Measurements from ENCODE around the gene SUGCT.

SUGCT gene

DNA sequence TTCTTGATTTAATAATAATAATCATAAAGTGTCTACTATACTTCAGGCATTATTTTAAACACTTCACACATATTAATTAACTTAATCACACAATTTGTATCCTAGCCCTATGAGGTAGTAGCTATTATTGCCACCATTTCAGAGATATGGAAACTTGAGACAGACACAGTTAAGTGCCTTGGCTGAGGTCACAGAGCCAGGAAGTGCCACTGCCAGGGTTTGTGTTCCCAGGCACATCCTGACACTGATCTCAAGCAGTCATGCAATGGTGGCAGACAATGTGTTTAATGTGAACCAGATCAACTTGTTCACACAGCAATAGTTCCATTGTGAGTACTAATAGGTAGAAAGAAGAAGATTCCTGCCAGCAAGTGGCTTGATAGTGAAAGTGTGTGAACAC is 666.0 kb downstream of the SUGCT start:
- DNase-seq, result no peak

DNA sequence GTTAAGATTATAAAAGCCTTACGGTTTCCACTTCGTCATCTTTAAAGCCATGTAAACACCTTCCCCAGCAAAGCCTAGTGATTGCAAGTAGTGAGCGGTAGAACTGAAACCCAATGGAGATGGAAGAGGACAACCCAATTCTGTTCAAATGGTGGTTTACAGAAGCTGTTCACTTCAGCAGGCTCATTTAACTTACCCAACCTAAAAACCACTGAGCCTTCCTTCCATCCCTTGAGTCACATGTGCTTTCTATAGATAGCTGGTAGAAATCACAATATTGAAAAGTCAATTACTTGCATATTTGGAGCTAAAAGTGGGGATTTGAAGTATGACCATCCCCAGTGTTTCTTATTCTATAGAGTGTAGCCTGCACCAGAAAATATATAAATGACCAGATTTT is 667.7 kb downstream of the SUGCT start:
- no peak for DNase-seq

DNA sequence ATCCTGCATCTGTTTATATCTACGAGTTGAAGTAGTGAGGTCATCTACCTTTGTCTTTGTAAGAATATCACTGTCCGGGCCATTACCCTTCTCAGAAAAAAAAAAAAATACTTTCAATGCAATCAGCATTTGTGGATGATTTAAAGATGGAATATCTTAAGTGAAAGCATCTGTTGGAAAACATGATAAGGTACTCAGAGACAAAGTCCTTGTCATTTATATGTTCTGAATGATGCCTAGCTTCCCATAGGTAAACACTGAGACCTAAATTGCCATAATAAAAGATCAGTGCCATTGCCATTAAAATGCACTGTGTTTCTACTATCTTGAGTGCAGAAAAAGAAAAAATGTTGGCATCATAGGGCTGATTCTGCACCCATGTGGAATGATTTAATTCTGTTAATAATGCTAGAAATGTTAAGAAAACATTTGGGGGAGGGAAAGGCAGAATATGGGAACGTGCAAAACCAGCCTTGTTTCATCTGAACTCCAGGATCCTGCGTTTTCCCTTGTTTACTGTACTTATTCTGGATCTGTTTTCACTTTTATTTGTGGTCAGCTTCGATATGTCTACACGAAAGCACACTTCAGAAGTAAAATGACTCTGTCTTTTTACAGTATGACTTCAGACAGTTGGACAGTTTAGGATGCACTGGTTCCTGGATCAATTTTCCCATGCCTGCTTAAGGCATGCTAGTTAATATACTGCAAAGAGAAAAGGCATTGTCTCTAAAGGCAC is 669.8 kb downstream of the SUGCT start:
- no peak for DNase-seq

DNA sequence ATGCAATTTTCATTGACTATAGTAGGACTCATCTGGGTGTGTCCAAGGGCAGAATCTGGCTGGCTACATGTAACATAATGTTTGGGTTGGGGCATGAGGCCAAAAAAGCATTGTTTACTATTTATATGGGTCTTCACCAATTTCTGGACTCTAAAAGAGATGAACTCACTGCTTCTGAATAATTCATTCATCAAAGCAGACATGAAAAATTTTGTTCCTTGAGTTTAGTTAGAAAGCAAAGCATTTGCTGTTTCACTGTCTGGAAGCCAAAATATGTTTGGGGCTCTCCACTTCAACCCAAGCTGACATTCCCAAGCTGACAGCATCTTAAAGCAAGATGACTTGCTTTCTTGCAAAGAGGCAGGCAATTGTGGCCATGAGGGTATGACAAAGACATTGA is 670.6 kb downstream of the SUGCT start:
- no peak for DNase-seq

DNA sequence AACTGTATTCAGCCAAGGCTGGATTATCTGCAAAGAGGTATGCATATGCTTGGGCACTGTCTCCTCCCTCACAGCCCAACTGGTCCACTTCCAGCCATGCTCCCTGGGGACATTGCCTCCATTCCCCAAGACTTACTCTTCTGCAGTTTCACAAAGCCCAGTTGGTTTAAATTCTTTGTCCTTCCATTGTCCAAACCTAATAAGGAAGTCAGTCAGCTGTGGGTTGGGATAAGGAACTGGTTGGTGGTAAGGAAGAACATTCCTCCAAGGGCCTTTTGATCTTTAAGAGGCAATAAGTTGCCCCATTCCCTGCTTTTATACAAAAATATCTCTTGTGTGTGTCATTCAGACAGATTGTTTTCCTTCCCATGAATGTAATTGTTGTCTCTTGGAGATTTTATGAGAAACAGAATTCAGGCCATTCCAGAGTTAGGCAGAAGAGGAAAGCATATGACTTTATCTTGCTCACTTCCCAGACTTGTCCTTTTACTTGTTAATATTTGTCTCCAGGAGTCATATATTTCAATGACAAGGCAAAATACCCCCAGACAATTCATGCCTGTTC is 673.7 kb downstream of the SUGCT start:
- DNase-seq, result no peak

DNA sequence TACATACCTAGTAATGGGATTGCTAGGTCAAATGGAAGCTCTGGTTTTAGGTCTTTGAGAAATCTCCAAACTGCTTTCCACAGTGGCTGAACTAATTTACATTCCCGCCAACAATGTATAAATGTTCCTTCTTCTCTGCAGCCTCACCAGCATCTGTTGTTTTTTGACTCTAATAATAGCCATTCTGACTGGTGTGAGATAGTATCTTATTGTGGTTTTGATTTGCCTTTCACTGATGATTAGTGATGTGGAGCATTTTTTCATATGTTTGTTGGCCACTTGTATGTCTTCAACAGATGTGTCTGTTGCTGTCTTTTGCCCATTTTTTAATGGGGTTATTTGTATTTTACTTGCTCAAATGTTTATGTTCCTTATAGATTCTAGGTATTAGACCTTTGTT is 675.5 kb downstream of the SUGCT start:
- DNase-seq, result no peak

DNA sequence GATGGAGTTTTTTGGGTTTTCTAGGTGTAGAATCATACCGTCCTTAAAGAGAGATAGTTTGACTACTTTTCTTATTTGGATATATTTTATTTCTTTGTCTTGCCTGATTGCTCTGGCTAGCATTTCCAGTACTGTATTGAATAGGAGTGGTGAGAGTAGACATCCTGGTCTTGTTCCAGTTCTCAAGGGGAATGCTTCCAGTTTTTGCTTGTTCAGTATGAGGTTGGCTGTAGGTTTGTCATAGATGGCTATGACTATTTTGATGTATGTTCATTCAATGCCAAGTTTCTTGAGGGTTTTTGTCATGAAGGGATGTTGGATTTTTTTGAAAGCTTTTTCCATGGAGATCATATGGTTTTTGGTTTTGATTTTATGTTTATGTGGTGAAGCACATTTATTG is 676.9 kb downstream of the SUGCT start:
- no peak for DNase-seq

DNA sequence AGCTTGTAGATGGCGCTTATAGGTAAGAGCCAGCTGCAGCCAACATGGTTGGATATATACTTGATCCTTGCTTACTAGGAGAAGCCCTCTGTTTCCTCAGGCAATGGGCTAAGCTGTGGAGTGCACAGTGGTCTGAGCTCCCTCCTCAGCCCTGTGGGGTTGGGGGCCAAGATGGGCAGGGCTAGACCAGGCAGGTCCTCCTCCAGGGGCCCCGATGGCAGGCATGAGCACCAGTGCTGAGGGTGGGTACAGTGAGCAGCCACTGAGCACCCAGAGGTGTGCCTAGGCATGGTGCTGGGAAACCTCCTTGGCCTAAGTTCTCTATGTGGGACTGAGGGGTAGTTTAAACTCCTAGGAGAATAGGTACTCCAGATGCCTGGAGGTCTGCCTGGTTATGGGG is 680.2 kb downstream of the SUGCT start:
- no peak for DNase-seq

DNA sequence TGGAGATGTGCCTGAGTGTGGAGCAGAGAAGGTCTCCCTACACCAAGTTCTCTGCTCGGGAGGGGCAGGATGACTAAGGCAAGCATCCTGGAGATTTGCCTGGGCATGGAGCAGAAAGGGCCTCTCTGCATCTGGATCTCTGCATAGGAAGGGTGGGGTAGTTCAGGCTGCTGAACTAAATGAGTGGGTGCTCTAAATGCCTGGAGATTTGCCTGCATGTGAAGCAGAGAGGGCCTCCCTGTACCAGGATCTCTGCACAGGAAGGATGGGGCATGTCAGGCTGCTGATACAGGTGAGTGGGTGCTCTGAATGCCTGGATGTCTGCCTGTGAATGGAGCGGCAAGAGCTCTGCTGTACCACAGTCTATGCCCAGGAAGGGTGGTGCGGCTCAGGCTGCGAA is 680.7 kb downstream of the SUGCT start:
- no peak for DNase-seq

DNA sequence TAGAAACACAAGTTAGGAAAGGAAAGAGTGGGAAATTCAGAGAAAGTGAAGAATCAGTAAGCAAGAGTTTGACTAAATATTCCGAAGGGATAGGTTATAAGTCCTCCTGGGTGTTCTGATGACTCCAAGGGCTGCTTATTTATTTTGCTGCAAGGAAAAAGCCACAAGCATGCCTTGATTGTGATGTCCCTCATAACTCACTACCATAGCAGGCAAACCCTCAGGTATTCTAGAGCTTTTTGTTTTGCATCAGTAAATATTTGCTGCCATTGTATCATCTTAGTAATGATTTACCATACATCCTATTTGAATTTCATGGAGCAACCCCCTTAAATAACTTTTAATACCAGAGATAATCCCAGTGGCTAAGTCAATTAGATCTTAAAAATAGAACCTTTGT is 688.1 kb downstream of the SUGCT start:
- no peak for DNase-seq

DNA sequence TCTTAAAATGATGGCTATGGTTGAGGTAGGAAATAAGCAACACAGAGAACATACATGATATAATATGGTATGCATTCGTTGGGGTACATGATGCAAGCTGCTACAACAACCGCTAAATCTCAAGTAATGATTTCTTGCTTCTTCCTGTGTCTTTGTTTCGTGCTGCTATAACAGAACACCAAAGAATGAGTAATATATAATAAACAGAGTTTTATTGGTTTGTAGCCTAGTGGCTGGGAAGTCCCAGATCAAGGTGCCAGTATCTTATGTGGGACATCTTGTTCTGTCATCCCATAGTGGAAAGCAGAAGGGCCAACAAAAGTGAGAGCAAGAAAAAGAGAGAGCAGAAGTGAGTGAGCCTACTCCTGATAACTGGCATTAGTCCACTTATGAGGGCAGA is 689.7 kb downstream of the SUGCT start:
- DNase-seq, result no peak

DNA sequence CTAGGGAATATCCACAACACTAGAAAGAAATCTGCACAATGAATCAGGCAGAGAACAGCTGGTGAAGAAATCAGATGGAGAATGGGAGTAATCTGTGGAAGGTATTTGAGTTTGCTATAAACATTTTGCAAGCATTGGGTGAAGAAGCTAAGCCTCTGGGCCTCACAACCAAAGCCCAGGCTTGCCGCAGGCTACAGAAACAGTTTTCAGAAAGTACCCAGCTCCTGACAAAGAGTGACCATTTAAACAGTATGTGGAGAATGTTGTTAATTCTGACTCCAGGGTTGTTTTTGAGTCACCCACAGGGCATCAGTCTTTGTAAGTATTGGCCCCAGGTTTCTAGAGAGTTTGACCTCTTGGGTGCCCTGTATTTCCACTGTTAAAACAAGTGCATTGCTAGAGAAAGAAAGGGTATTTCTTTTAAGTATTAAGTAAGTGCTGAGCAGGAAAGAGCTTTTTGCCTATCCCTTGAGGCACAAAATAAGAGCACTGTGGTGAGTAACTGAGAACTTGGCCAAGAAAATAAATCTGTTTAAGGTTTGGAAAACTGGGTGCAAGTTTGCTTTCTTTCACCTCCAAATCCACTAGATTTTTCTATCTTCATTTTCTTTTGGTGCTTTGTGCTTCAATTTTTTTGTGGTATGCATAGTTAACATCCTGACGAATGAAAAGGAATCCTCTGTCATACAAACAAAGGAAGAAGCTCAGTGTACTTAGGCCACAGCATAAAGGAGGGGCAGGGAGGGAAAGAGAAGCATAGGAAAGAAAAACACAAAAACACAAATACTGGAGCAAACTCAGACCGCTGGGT is 691.8 kb downstream of the SUGCT start:
- DNase-seq, result no peak

DNA sequence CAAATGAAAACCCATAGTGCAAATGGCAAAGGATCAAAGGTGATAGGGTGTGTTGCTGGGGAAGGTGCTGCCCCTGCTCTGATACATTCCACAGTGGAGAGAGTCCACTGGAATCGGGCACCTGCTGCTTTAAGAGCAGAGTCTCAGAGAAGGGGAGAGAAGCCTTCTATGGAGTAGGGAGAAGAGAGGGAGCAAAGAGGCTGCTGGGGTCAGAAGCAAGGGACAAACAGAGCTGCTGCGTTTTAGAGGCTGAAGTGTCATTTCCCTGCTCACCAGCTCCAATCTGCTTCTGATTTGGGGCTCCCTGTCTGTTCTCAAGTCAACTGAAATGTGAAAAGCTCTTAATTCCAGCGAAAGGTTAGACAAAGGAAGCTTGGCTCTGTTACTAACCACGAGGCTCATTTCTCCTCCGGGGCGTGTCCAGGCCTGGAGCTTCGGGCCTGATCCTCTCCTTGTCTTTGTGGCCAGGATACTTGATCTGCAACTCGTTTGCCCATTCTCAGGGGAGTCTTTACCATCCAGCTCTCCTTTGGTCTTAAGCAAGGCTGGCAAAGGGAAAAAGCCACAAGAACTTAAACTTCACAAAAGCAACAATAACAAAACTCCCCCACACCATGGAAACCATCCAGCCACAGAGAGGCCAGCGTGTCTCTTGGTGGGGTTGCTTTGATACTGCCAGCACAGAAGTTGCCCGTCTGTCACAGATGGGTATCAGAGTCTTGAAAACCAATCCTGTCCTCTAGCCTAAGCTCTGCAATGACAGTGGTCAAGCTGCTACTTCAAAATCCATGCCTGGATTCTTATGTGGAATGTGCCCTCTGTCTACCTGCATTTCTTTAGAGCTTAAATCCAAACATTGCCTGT is 692.6 kb downstream of the SUGCT start:
- DNase-seq, result no peak

DNA sequence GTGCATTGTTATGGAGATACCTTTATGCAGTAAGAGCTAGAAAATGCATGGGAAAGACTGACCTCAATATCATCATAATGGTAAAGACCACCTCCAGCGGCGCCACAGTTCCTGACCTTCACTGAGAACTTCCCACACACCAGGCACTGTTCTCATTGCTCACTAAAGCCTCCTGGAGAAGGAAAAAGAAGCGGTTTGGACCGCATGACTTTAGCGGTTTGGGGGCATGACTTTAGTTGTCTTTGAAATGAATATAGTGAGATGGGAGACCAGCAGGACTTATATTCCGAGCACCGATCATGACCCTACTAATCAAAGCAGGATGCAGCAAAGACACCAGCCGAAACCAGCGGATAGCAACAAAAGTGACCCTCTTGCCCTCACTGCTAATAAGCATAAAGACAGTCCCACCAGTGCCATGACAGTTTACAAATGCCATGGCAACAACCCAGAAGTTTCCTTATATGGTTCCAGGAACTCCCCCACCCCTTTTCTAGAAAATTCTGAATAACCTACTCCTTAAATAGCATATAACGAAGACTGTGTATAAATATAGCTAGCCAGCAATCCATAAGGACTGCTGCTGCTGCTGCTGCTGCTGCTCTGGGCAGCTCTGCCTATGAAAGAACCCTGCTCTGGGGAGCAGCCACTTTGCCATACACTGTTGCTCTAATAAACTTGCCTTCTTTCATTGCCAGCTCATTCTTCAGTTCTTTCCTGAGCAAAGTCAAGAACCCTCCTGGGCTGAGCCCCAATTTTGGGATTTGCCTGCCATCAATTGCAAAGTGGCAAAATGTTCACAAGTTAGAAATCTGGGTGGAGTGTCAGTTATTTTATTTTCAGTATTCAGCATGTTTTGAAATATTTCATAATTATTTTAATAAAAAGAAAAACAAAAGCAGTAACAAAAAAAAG is 694.1 kb downstream of the SUGCT start:
- DNase-seq, result no peak

DNA sequence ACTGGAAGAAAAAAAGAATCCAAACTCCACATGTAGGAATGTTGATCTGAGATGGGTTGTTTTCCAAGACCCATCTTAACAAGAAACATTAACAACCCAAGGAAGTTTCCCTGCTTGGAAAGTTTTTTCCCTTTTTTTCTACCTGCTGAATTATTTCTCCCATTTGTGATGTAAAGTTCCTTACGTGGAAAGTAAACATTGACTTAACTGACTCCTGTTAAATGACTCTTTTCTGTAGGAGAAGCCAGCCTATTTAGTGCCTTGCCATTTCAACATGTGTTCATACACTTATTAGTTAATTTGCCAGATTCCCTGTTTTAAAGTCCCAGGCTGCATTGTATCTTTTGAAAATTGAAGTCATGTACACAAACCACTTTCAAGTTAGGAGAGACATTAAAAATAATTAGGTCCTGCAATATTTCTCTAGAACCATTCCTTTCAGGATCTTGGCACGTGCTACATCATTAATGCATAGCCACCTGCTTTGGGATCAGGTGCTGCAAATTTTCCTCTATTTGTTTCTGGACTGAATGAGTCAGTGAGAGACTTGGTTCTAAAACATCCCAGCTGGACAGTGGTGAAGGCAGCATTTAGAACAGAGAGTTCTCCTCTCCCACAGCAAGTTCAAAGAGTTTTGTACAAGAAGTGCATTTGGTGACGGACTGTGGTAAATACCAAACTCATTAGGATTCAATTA is 698.5 kb downstream of the SUGCT start:
- DNase-seq, result no peak

DNA sequence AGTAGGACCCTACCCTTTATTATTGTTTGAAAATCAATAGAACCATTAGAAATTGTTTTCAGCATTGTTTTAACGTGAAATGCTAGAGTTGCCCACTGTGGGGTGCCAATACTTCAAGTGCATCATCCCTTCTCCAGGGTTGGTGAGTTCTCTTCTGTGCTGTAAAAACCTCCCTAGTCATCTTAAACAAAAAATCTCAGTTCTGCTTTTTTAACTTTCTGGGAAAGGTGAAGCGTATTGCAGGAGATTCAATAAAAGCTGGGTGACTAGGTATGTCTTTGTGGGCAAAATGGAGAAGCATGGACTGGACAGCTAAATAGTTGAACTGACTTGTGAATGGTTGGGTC is 699.1 kb downstream of the SUGCT start:
- DNase-seq, result no peak

DNA sequence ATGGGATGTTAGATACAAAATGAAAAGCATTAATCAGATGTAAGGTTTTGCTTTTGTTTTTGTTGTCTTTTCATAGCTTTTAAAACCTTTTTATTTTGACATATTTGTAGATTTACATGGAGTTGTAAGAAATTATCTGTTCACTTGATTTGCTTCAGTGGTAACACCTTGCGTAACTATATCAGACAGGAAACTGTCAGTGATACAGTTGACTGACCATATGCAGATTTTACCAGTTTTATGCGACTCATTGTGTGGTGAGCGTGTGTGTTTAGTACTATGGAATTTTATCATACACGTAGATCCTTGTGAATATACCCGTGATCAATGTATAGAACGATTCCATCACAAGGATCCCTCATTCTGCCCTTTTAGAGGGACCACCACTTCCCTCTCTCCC is 701.4 kb downstream of the SUGCT start:
- DNase-seq, result no peak

DNA sequence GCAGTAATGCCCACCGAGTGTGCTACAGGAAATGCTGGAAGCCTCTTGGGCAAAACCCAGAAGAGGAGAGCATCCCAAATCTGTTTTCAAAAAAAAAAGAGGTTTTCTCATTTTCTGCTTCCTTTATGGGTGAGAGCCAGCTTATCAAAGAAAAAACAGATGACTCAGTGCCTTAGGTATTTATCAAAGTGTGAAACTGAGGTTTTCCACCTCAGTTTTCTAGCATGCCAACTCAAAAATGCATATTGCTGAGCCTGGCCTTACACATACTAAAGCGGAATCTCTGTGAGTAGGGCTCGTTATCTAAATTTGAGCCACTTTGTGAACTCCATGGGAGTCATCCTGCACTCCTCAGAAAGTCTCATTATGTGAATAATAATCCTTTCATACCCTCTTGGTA is 705.1 kb downstream of the SUGCT start:
- DNase-seq, result no peak

DNA sequence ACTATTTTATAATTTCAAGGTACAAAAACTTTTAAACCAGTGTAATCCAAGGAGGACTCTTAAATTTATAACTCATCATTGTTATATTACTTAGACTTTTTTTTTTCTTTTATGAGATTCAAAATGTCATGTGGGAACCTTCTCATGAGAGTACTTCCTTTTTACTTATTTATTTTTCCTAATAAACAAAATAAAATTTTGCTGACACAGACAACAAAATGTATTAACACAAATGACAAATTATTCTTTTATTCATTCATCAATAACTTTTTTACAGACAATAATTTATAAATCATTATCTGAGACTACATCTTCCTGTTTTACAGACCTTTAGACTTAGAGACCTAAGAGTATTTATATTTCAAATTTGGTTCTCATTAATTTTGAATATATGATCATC is 706.2 kb downstream of the SUGCT start:
- DNase-seq, result no peak

DNA sequence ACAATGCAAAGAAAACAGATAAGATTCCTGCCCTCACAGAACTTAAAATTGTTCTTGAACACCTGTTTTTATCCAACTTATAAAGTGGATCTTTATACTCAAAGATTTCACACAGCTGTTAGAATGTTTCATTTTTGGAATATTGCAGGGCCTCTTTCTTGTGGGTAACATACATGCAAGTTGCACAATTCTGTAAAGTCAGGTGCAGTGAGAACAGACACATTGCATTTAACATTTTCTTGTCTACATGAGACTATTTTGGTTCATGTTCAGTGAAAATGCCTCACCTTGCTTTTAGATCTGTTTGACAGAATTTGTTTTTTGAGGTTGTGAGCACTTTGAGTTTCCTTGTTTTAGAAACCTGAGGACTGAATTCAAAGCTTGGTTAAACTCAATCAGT is 707.8 kb downstream of the SUGCT start:
- DNase-seq, result no peak

DNA sequence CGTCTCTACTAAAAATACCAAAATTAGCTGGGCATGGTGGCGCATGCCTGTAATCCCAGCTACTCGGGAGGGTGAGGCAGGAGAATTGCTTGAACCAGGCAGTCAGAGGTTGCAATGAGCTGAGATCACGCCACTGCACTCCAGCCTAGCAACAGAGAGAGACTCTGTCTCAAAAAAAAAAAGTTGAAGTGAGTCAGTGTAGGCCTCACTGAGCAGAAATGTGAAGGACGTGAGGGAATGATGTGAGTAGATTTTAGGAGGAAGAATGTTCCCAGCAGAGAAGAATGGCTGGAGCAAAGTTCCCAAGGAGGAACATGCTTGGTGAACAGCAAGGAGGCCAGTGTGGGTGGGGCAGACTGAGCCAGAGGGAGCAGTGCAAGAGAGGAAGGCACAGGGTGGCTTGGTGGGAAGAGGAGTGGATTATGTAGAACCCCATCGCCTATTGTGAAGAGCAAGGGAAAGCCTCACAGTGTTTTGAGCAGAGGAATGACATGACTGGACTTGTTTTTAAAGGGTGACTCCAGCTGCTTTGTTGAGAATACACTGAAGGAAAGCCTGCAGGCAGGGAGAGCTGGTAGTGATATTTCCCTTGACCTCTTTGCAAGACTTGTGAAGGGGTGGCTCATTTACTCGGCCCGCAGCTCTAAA is 708.7 kb downstream of the SUGCT start:
- no peak for DNase-seq

Measured in stimulated activated naive CD4-positive, alpha-beta T cell treated with Interleukin-2 at 50 U/mL for 16 hours (primary cell).